Gastrocnemius medialis (tissue), 4 donors: ENCODE measurements around the gene SLC8B1. TPM values are rescaled to one million over a fixed set of nuclear protein-coding genes. Genes with fewer than 3 reads are reported as not detected.

Experiments used
- ATAC-seq, 2 donors: fragments of 150-250 bp; one replicate each; pipeline ENCODE4 v1.9.1; 2016
- DNase-seq, 2 donors: peaks; one replicate each; pipeline ENCODE4 v3.0.0-alpha.2; 2019
- H3K27ac ChIP-seq, 4 donors: fragments of 200-600 bp; sonication (generic); 1 replicate in 1 of 4; 2 replicates in 3 of 4; pipeline ENCODE4 v1.5.1; 2016 to 2018; ENCODE audit warnings: mild to moderate bottlenecking in 2 of 4, moderate library complexity in 1 of 4
- H3K27me3 ChIP-seq, 3 donors: fragments of 200-600 bp; sonication (generic) in 2 of 3; 1 replicate in 1 of 3; 2 replicates in 2 of 3; pipeline versions ENCODE4 v1.5.1 to v1.6.0; 2016 to 2019; ENCODE audit warnings: mild to moderate bottlenecking in 1 of 3, moderate library complexity in 1 of 3
- H3K36me3 ChIP-seq, 2 donors: fragments of 200-600 bp; sonication (generic) in 1 of 2; one replicate each; pipeline ENCODE4 v1.5.1; 2017 to 2018
- H3K4me1 ChIP-seq, 2 donors: fragments of 200-600 bp; sonication (generic) in 1 of 2; one replicate each; pipeline ENCODE4 v1.5.1; 2016 to 2017; ENCODE audit warnings: mild to moderate bottlenecking in 2 of 2
- H3K4me3 ChIP-seq, 4 donors: fragments of 200-600 bp; sonication (generic) in 3 of 4; 1 replicate in 1 of 4; 2 replicates in 3 of 4; pipeline ENCODE4 v1.5.1; 2016 to 2019; ENCODE audit warnings: mild to moderate bottlenecking in 2 of 4
- H3K9me3 ChIP-seq, 3 donors: fragments of 200-600 bp; sonication (generic) in 2 of 3; 1 replicate in 1 of 3; 2 replicates in 2 of 3; pipeline ENCODE4 v1.5.1; 2016 to 2019
- POLR2A ChIP-seq, 2 donors: fragments of 450-650 bp; IDR thresholded peaks; one replicate each; pipeline ENCODE4 v1.6.1; 2017; ENCODE audit warnings: antibody characterized with exemption in 2 of 2, mild to moderate bottlenecking in 2 of 2, moderate library complexity in 2 of 2
- in situ Hi-C, 4 donors: fragments of 200-750 bp; cut with MboI; loops; one replicate each; pipeline versions ENCODE4 v1.15.0 to v1.8.0; 2017; ENCODE audit warnings: low sequenced_read_pairs in 4 of 4
- intact Hi-C: fragments of 100-400 bp; cut with DNase I; formaldehyde crosslinking; loops from one replicate; pipeline ENCODE4 v1.15.1; 2023; ENCODE audit warnings: low total_unique reads
- total RNA-seq, 4 donors: library from RNA; depleted of rRNA; stranded (reverse); fragments of >200 nt; gene quantifications; one replicate each; pipeline versions ENCODE4 v1.1.0 to v1.2.3, GENCODE V29; 2016
- TF ChIP-seq, protein P1 (sequence below), 5 experiments: fragments of 450-650 bp in 3 of 5; fragments of 200-600 bp in 2 of 5; sonication (generic) in 2 of 5; IDR thresholded peaks in 4 of 5; conservative IDR thresholded peaks in 1 of 5; 1 replicate in 4 of 5; 2 replicates in 1 of 5; pipeline ENCODE4 v1.5.1; 2016 to 2019; ENCODE audit warnings: antibody characterized with exemption in 5 of 5, mild to moderate bottlenecking in 3 of 5, moderate library complexity in 3 of 5

The SLC8B1 gene
- total RNA-seq, 4 donors from 2014 or later: 8.2 to 21.2 (median 14.5) TPM

DNA sequence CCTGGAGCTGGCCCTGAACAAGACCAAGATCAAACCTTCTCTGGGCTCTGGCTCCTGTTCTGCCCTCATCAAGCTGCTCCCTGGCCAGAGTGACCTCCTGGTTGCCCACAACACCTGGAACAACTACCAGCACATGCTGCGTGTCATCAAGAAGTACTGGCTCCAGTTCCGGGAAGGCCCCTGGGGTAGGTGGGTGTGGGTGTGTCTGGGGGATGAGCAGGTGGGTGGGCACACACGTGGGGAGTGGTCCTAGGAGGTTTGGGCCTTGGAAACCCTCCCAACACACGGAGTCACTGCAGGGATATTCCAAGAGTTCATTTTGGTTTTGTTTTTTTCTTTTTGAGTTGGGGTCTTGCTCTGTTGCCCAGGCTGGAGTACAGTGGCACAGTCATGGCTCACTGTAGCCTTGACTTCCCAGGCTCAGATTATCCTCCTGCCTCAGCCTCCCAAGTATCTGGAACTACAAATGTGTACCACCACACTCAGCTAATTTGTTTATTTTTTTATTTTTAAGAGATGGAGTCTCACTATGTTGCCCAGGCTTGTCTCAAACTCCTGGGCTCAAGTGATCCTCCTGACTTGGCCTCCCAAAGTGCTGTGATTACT lies 40.0 kb upstream of the SLC8B1 start:
- DNase-seq (no peak), ATAC-seq (no peak)
- TF ChIP-seq, protein P1, sequence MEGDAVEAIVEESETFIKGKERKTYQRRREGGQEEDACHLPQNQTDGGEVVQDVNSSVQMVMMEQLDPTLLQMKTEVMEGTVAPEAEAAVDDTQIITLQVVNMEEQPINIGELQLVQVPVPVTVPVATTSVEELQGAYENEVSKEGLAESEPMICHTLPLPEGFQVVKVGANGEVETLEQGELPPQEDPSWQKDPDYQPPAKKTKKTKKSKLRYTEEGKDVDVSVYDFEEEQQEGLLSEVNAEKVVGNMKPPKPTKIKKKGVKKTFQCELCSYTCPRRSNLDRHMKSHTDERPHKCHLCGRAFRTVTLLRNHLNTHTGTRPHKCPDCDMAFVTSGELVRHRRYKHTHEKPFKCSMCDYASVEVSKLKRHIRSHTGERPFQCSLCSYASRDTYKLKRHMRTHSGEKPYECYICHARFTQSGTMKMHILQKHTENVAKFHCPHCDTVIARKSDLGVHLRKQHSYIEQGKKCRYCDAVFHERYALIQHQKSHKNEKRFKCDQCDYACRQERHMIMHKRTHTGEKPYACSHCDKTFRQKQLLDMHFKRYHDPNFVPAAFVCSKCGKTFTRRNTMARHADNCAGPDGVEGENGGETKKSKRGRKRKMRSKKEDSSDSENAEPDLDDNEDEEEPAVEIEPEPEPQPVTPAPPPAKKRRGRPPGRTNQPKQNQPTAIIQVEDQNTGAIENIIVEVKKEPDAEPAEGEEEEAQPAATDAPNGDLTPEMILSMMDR (IDR thresholded peaks at IDR 0.05 in 4 of 5, conservative IDR thresholded peaks at IDR 0.05 in 1 of 5): no peak
- no peak for TF ChIP-seq POLR2A (IDR thresholded peaks at IDR 0.05)
- Histone ChIP-seq H3K27ac (no peak overlapping the region), H3K4me3 (no peak overlapping the region), H3K36me3 (peaks cover 0 to 54% of the 10 kb centered on the region in 2 donors), H3K4me1 (no peaks in the 10 kb centered on the region), H3K27me3 (no peaks in the 10 kb centered on the region), H3K9me3 (no peaks in the 10 kb centered on the region)
- intact Hi-C loops (no loop called here), in situ Hi-C loops (no loop called here)

DNA sequence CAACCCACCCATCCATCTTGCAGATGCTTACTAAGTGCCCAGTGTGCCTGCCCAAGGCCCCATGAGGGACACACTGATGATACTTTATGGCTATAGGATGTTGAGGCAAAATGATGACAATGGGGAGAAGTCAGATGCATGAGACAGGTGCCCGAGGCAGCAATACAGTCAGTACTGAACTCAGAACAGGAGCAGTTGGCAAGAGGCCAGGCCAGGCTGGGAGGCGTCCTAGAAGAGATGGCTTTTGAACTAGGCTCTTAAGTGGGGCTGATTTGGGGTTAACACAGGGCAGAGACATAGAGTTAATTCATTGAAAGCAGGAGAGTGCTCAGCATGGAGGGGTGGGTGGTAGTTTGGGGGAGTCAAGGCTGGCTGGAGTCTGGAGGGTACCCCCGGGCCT lies 39.1 kb upstream of the SLC8B1 start:
- Histone ChIP-seq H3K27ac (no peak overlapping the region), H3K27me3 (no peaks in the 10 kb centered on the region), H3K36me3 (peaks cover 0 to 47% of the 10 kb centered on the region in 2 donors), H3K9me3 (no peaks in the 10 kb centered on the region), H3K4me3 (no peak overlapping the region), H3K4me1 (no peaks in the 10 kb centered on the region)
- ATAC-seq (no peak), DNase-seq (no peak)
- in situ Hi-C loops (no loop called here), intact Hi-C loops (no loop called here)
- TF ChIP-seq, protein P1 (IDR thresholded peaks at IDR 0.05 in 4 of 5, conservative IDR thresholded peaks at IDR 0.05 in 1 of 5): no peak
- no peak for TF ChIP-seq POLR2A (IDR thresholded peaks at IDR 0.05)

DNA sequence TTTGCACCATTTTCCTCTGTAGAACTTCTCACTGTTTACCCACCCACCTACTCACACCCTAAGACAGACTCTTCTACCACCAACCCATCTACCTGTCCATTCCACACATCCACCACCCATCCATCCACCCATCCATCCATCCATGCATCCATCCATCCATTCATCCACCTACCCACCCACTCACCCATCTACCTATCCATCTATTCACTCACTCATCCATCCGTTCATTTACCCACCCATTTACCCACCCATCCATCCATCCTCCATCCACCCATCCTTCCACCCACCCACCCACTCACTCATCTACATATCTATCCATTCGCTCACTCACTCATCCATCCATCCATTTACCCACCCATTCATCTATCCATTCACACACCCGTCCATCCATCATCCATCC lies 38.5 kb upstream of the SLC8B1 start:
- peaks cover 0 to 47% of the 10 kb centered on the region in 2 donors for H3K36me3 ChIP-seq
- ATAC-seq (no peak), DNase-seq (no peak)
- in situ Hi-C loops: no loop called here
- H3K27me3 ChIP-seq: no peaks in the 10 kb centered on the region
- TF ChIP-seq POLR2A (IDR thresholded peaks at IDR 0.05): no peak
- TF ChIP-seq, protein P1 (IDR thresholded peaks at IDR 0.05 in 4 of 5, conservative IDR thresholded peaks at IDR 0.05 in 1 of 5): no peak
- no peaks in the 10 kb centered on the region for H3K9me3 ChIP-seq
- no peak overlapping the region for H3K4me3 ChIP-seq
- H3K4me1 ChIP-seq: no peaks in the 10 kb centered on the region
- H3K27ac ChIP-seq: no peak overlapping the region
- intact Hi-C loops: no loop called here

DNA sequence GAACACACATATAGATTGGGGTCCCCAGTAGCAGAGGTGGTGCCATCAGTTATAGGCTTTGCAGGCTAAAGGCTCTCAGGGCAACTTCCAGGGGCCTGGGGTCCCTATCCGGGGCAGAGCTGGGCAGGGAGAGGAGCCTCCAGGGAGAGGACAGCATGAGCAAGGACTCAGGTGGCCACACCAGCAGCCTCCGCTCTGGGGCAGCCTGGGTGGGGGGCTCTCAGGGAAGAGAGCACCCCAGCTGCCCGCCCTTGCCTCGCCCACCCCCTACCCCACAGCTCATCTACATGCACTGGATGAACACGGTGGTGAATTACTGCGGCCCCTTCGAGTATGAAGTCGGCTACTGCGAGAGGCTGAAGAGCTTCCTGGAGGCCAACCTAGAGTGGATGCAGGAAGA lies 37.5 kb upstream of the SLC8B1 start:
- in situ Hi-C loops: no loop called here
- peaks cover 0 to 39% of the 10 kb centered on the region in 2 donors for H3K36me3 ChIP-seq
- no peak for DNase-seq
- ATAC-seq: no peak
- H3K9me3 ChIP-seq: no peaks in the 10 kb centered on the region
- H3K4me3 ChIP-seq: no peak overlapping the region
- H3K27me3 ChIP-seq: no peaks in the 10 kb centered on the region
- H3K27ac ChIP-seq: no peak overlapping the region
- intact Hi-C loops: no loop called here
- peaks cover 0 to 8% of the 10 kb centered on the region in 2 donors for H3K4me1 ChIP-seq
- no peak for TF ChIP-seq POLR2A (IDR thresholded peaks at IDR 0.05)
- TF ChIP-seq, protein P1 (IDR thresholded peaks at IDR 0.05 in 4 of 5, conservative IDR thresholded peaks at IDR 0.05 in 1 of 5): no peak

DNA sequence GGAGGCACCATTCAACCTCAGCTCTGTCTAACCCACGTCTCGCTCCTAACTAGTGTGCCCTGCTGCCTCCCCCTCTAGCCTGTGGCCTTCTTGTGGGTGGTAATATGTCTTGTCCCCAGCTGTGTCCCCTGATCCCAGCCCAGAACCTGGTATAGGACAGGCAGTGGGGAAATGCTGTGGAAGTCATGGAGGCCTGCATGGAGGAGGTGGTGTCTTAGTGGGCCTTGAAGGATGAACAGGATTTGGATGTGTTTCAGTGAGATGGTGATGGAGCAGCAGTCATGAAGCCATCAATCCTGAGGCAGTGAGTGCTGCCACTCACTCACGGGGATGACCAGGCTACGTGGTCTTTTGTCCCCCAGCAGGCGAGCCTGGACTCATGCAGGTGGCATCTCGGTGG lies 36.9 kb upstream of the SLC8B1 start:
- peaks cover 0 to 35% of the 10 kb centered on the region in 2 donors for H3K36me3 ChIP-seq
- in situ Hi-C loops (no loop called here), intact Hi-C loops (no loop called here)
- no peak overlapping the region for H3K4me3 ChIP-seq
- DNase-seq (no peak), ATAC-seq (no peak)
- no peaks in the 10 kb centered on the region for H3K9me3 ChIP-seq
- no peaks in the 10 kb centered on the region for H3K27me3 ChIP-seq
- H3K4me1 ChIP-seq: peaks cover 3 to 12% of the 10 kb centered on the region in 2 donors
- H3K27ac ChIP-seq: no peak overlapping the region
- TF ChIP-seq POLR2A (IDR thresholded peaks at IDR 0.05): no peak
- TF ChIP-seq, protein P1 (IDR thresholded peaks at IDR 0.05 in 4 of 5, conservative IDR thresholded peaks at IDR 0.05 in 1 of 5): no peak
